Body of pancreas (tissue), 4 donors: Measurements from ENCODE around the gene ANKRD12. TPM values are rescaled to one million over a fixed set of nuclear protein-coding genes. Genes with fewer than 3 reads are reported as not detected.

Source experiments
- ATAC-seq: fragments of 150-250 bp; one replicate; pipeline ENCODE4 v1.9.1; 2016
- DNase-seq, 4 donors: peaks; one replicate each; pipeline ENCODE4 v3.0.0-alpha.2; 2019
- H3K27ac ChIP-seq, 4 donors: fragments of 200-600 bp; sonication (generic); 1 replicate in 3 of 4; 2 replicates in 1 of 4; pipeline versions ENCODE4 v1.5.1 to v1.6.1; 2016 to 2019; ENCODE audit warnings: mild to moderate bottlenecking in 1 of 4, mixed read lengths in 1 of 4, moderate library complexity in 1 of 4
- H3K27me3 ChIP-seq, 2 donors: fragments of 200-600 bp; sonication (generic); one replicate each; pipeline ENCODE4 v1.6.0; 2016; ENCODE audit warnings: mild to moderate bottlenecking in 1 of 2
- H3K36me3 ChIP-seq, 2 donors: fragments of 200-600 bp; sonication (generic); replicated peaks in 1 of 2; 2 replicates each; pipeline ENCODE4 v1.5.1; 2016; ENCODE audit warnings: low read depth in 2 of 2; ENCODE audit not compliant: insufficient read depth in 1 of 2
- H3K4me1 ChIP-seq: fragments of 200-600 bp; sonication (generic); one replicate; pipeline ENCODE4 v1.6.0; 2016
- H3K4me3 ChIP-seq, 2 donors: fragments of 200-600 bp; sonication (generic); 1 replicate in 1 of 2; 2 replicates in 1 of 2; pipeline ENCODE4 v1.5.1; 2016 to 2019
- H3K9me3 ChIP-seq, 3 donors: fragments of 200-600 bp; sonication (generic); 1 replicate in 2 of 3; 2 replicates in 1 of 3; pipeline ENCODE4 v1.5.1; 2016
- CTCF ChIP-seq, 7 experiments: fragments of 450-650 bp in 4 of 7; fragments of 200-600 bp in 3 of 7; sonication (generic) in 3 of 7; IDR thresholded peaks; one replicate each; pipeline ENCODE4 v1.5.1; 2016 to 2019; ENCODE audit warnings: antibody characterized with exemption in 7 of 7
- POLR2A ChIP-seq, 3 donors: fragments of 450-650 bp; IDR thresholded peaks; one replicate each; pipeline ENCODE4 v1.6.1; 2016; ENCODE audit warnings: antibody characterized with exemption in 3 of 3, mild to moderate bottlenecking in 2 of 3
- WGBS, 2 donors: methylation state at CpG; one replicate each; pipeline ENCODE4 v1.1.5; 2017; 5-methylcytosine and 5-hydroxymethylcytosine counted together
- intact Hi-C: fragments of 100-400 bp; cut with DNase I; formaldehyde crosslinking; loops from one replicate; pipeline ENCODE4 v1.15.1; 2023
- total RNA-seq, 2 donors: library from RNA; depleted of rRNA; stranded (reverse); fragments of >200 nt; gene quantifications; one replicate each; pipeline ENCODE4 v1.1.0, GENCODE V29; 2016

Gene ANKRD12
- total RNA-seq, 2 donors from 2014 or later: 25.4 to 32.9 TPM

GRCh38 chr18:9292047-9292446, 155.5 kb downstream of the ANKRD12 start:
- WGBS, 2 donors: 88 to 93% methylated on average over 2 of the region's 2 CpGs
- Histone ChIP-seq H3K36me3 (no peaks in the 10 kb centered on the region), H3K4me1 (no peaks in the 10 kb centered on the region), H3K27ac (no peak overlapping the region), H3K4me3 (no peak overlapping the region), H3K27me3 (no peaks in the 10 kb centered on the region), H3K9me3 (no peaks in the 10 kb centered on the region)
- TF ChIP-seq POLR2A (IDR thresholded peaks at IDR 0.05) (no peak), CTCF (IDR thresholded peaks at IDR 0.05) (no peak)
- DNase-seq (no peak), ATAC-seq (no peak)
- intact Hi-C loops: no loop called here

- no peak for ATAC-seq
- no peak for DNase-seq
- H3K27me3 ChIP-seq: no peaks in the 10 kb centered on the region
- H3K9me3 ChIP-seq: no peaks in the 10 kb centered on the region
- no peak overlapping the region for H3K4me3 ChIP-seq
- no peaks in the 10 kb centered on the region for H3K4me1 ChIP-seq
- WGBS, 2 donors: 60 to 78% methylated on average over 1 of the region's 1 CpG
- intact Hi-C loops: no loop called here
- TF ChIP-seq POLR2A (IDR thresholded peaks at IDR 0.05): no peak
- no peak for TF ChIP-seq CTCF (IDR thresholded peaks at IDR 0.05)
- H3K36me3 ChIP-seq: no peaks in the 10 kb centered on the region
- H3K27ac ChIP-seq: no peak overlapping the region
Observed at GRCh38 chr18:9293948-9294347, 157.4 kb downstream of the ANKRD12 start.

- Histone ChIP-seq H3K27me3 (no peaks in the 10 kb centered on the region), H3K4me1 (no peaks in the 10 kb centered on the region), H3K4me3 (no peak overlapping the region), H3K27ac (no peak overlapping the region), H3K36me3 (no peaks in the 10 kb centered on the region), H3K9me3 (no peaks in the 10 kb centered on the region)
- TF ChIP-seq CTCF (IDR thresholded peaks at IDR 0.05) (no peak), POLR2A (IDR thresholded peaks at IDR 0.05) (no peak)
- no peak for ATAC-seq
- intact Hi-C loops: no loop called here
- WGBS, 2 donors: 93 to 95% methylated on average over 12 to 15 of the region's 15 CpGs
- no peak for DNase-seq
Observed at GRCh38 chr18:9296233-9297006, 159.8 kb downstream of the ANKRD12 start.

GRCh38 chr18:9297007-9297393, 160.4 kb downstream of the ANKRD12 start:
- intact Hi-C loops: no loop called here
- Histone ChIP-seq H3K27ac (no peak overlapping the region), H3K4me1 (no peaks in the 10 kb centered on the region), H3K36me3 (no peaks in the 10 kb centered on the region), H3K9me3 (no peaks in the 10 kb centered on the region), H3K27me3 (no peaks in the 10 kb centered on the region), H3K4me3 (no peak overlapping the region)
- TF ChIP-seq CTCF (IDR thresholded peaks at IDR 0.05) (no peak), POLR2A (IDR thresholded peaks at IDR 0.05) (no peak)
- WGBS, 2 donors: 96 to 97% methylated on average over 7 to 22 of the region's 24 CpGs
- ATAC-seq: no peak
- no peak for DNase-seq
